Activated CD4-positive, alpha-beta T cell treated with anti-CD3 and anti-CD28 coated beads, Interleukin-2, amount 50 U/mL, for 4 hours (primary cell): ENCODE measurements around the gene MAP2K5.

ENCODE experiments used
- DNase-seq, 2 experiments: peaks; one replicate each; pipeline ENCODE4 v3.0.0-alpha.2; 2020

The MAP2K5 gene

DNA sequence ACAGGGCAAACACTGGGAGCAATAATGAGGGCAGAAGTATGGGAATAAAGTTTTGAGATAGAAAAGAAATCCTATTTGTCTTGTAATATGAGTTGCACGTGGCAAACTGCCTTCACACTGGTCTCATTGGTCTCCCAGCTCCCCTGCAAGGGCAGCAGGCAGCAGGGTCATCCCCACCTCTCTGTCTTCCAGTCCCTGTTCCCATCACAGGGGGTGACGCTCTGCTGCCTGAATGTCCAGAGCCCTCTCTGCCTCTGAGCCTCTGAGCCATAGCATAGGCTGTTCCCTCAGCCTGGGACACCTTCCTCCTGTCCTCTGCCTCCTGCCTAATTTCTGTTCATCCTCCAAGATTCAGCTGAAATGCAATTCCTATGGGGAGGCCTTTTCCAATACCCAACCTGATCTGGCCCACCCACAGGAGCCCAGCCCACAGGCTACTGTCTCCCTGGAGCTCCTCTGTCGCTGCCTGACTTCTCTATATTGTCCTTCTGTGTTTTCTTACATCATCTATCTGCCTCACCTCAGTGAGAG, 270.7 kb downstream of the MAP2K5 start:
- DNase-seq = no peak

GRCh38 chr15:67815036-67815592, 272.6 kb downstream of the MAP2K5 start:
- DNase-seq = no peak

DNA sequence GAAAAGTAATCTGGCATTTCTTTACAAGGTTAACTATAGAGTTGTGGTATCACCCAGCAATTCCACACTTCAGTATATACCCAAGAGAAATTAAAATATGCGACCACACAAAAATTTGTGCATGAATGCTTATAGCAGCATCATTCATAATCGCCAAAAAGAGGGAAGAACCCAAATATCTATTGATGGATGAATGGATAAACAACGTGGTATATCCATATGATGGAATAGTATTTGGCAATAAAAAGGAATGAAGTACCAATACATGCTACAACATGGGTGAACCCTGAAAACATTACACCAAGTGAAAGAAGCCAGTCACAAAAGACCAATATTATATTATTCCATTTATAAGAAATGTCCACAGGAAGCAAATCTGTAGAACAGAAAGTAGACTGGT, 274.2 kb downstream of the MAP2K5 start:
- no peak for DNase-seq

GRCh38 chr15:67818464-67818863, 276.0 kb downstream of the MAP2K5 start:
- no peak for DNase-seq

GRCh38 chr15:67819636-67820035, 277.1 kb downstream of the MAP2K5 start:
- no peak for DNase-seq

DNA sequence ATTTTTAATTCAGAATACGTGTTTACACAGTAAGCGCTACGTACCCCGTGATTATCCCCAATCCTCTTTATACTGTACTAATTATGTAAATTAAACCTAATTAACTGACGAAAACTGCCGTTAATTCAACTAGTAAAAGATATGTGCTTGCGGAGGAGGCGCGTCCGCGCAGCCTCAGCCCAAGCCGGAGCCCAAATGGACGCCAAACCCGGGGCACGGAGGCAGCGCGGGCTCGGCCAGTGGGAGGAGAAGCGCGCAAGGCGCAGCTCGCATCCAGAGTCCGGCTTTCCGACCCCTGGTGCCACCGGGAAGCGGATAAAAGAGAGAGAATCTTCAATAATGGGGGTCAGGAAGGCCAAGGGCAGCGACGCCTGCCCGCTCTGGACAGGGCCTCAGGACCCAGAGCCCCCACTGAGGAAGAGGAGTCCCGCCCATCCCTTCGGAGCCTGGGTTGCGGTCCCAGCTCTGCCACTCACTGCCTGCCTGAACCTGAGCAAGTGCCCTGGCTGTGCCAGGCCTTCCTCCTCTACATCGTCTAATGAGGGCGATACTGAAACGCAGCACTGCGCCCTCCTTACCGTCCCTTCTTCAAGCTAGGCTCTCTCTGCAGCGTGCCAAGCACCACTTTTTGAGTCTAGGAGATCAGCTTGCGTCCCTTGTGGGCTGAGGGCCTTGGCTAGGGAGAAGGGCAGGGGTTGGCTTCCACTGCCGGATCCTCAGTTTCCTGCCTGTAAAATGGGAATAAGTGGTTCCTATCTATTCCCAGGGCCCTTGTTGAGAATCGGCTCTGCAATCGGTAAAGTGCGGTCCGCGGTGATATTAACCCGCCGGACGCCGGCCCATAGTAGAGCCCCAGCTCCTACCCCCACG, 277.9 kb downstream of the MAP2K5 start:
- no peak for DNase-seq

DNA sequence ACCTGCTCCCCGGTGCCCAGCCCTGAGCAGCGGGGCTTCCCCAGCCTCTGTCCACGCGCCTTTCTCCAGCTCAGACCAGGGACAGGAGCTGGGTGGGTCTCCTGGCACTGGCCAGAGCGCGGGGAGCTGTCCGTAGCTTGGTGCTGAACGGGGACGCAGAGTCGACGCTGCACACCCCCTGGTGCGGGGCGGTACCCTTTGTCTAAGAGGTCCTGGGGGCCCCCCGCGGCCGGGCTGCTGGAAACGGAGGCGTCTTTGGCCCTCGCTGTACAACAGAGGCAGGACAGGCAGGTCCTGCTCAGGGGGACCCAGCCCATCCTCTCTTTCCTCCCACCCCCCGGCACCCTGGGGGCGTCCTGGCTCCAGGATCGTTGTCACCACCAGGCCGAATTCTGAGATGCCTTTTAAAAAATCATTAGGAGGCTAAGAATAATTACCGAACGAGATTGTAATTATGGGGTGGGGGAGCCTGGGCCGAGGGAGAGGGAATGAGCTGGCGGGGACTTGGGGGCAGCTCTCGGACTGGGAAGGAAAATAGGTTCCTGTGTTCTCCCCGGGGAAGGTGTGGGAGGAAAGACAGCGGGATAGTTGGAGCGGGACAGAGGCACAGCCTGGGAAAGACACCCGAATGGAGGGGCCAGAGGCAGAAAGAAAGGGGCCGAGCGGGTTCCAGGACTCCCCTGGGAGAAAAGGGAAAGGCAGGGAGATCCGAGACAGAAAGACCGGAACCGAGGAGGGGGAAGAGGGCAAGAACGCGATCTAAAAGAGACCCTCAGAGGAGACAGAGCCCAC, 278.7 kb downstream of the MAP2K5 start:
- DNase-seq = no peak

DNA sequence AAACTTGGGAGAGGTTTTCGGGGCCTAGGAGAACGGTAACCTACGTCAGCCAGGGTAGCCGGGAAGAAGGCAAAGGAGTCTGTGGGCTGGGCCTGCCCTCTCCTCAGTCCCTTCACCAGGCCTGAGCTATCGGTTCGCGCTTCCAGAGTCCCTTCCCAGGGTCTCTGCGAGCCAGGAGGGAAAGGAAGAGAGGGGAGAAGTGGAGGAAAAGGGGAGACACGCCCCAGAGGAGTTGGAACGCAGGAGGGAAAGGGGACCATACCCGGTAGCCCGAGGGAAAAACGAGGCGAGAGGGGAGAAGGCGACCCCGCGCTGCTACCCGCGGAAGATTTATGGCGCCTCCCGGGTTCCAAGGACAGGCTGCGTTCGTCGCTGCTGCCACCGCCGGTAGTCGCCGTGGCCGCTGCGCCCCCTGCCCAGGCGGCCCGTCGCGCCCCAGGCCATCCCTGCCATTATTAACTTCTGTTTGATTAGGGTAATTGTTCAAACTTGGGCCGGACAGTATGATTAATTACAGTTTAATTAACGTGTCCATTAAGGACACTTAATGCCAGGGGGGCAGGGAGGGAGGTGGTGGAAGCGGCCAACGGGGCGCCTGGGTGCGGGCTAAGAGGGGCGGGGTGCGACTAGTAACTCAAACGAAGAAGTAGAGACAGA, 279.4 kb downstream of the MAP2K5 start:
- DNase-seq = no peak

DNA sequence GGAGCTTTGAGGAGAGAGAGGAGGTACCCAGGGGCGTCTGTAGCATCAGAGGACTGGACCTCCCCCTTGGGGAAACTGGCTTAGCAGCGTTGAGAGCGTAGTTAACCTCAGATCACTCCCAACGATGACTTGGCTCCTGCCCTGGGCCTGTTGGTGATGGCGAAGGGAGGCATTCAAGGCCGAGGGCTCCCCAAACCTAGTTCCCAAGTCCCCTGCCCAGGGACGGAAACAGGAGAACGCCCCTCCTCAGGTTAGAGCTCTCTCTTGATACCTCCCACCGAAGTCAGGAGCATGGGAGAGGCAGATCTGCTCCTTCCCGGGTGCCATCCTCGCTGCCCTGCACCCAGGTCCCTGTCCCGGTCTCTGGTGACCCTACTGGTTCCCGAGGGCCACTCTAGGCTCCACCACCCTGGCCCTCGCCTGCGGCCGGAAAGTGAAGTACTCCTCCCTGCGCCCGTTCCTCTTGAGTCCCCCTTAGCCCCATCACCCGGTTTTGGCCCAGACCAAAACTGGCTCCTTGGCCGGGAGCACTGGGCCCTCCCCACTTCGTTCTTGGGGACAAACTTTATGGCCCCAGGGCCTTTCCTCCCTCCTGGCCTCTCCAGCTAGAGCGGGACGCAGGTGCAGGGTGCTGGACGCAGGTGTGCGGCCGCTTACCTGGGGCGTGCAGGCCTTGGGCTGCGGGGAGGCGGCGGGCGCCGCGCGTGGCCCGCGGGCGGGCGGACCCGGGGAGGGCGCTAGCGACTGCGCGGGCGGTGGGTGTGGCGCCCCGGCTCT, 280.2 kb downstream of the MAP2K5 start:
- no peak for DNase-seq

GRCh38 chr15:67823314-67824196, 281.1 kb downstream of the MAP2K5 start:
- no peak for DNase-seq

GRCh38 chr15:67824197-67824968, 281.9 kb downstream of the MAP2K5 start:
- no peak for DNase-seq

- DNase-seq = no peak
Measured at GRCh38 chr15:67824976-67825880, 282.7 kb downstream of the MAP2K5 start, which contains the start of gene SKOR1. TSS of gene SKOR1 (plus strand) at chr15:67825509. CDS start at chr15:67825603, 94 bp downstream.

- no peak for DNase-seq
Measured at GRCh38 chr15:67825881-67826716, 283.6 kb downstream of the MAP2K5 start.

DNA sequence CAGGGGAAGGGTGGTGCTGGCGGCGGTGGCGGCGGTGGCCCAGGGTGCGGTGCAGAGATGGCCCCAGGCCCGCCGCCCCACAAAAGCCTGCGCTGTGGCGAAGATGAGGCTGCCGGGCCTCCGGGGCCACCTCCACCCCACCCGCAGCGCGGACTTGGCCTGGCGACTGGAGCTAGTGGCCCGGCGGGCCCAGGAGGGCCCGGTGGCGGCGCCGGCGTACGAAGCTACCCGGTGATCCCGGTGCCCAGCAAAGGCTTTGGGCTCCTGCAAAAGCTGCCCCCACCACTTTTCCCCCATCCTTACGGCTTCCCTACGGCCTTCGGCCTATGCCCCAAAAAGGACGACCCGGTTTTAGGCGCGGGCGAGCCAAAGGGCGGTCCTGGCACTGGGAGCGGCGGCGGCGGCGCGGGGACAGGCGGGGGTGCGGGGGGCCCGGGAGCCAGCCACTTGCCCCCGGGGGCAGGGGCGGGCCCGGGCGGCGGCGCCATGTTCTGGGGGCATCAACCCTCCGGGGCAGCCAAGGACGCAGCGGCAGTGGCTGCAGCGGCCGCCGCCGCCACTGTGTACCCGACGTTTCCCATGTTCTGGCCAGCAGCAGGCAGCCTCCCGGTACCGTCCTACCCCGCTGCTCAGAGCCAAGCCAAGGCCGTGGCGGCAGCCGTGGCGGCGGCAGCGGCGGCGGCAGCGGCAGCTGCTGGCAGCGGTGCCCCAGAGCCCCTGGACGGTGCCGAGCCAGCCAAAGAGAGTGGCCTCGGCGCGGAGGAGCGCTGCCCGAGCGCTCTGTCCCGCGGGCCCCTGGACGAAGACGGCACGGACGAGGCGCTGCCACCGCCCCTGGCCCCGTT, 284.4 kb downstream of the MAP2K5 start:
- no peak for DNase-seq

DNA sequence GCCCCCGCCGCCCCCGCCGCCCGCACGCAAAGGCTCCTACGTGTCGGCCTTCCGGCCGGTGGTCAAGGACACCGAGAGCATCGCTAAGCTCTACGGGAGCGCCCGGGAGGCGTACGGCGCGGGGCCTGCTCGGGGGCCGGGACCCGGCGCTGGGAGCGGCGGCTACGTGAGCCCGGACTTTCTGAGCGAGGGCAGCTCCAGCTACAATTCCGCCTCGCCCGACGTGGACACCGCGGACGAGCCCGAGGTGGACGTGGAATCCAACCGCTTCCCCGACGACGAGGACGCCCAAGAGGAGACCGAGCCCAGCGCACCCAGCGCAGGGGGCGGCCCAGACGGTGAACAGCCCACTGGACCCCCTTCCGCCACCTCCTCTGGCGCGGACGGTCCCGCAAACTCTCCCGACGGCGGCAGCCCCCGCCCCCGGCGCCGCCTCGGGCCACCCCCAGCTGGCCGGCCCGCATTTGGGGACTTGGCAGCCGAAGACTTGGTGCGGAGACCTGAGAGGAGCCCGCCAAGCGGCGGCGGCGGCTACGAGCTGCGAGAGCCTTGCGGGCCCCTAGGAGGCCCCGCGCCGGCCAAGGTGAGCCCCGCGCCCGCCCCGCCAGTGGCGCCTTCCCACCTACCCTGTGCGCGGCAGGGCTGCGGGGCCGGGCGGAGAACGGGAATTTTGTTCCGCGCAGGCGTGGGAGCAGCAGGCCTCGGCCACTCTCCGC, 285.2 kb downstream of the MAP2K5 start:
- no peak for DNase-seq

DNA sequence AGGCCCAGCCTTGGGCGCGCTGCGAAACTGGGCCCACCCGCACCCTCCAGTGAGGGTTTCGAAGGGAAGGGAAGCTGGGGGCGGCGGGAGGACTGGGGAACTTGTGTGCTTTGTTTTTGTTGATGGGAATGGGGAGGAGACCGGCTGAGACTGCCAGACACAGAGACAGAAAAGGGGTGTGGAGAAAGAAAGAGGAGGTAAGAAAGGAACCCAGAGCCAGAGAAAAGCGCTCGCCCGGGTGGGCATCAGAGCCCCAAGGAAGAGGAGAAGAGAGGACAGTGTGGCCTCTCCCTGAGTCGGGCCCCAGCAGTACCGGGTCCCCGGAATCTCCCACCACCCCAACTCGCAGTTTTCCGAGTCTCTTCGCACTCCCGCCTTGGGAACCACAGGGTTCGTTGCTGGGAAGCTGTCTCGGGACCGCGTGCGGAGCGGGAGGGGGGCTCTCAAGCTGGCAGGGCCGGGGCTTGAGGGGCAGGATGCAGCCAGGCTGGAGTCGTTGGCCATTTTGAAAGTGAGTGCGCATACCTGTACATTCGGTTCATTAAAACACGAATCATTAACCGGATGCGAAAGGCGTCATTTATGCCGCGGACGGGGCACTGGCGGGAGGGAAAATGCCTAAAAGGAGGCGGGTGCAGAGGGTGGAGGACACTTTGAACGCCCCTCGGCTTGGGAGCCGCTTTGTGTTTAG, 285.9 kb downstream of the MAP2K5 start:
- DNase-seq = no peak
